ENCODE results near the gene ZBTB20. TPM values are rescaled to one million over a fixed set of nuclear protein-coding genes. Genes with fewer than 3 reads are reported as not detected.

The ZBTB20 gene
- total RNA-seq, 2 donors from 2014 or later: 19.8 to 23.1 TPM

- Mint-ChIP-seq H3K4me3 (no peak overlapping the region), H3K27ac (no peak overlapping the region), H3K9me3 (peaks cover 0 to 2% of the 10 kb centered on the region in 2 donors), H3K4me1 (ENCODE audit: low read depth) (no peaks in the 10 kb centered on the region), H3K27me3 (ENCODE audit: low read depth) (no peaks in the 10 kb centered on the region), H3K36me3 (ENCODE audit: insufficient read depth in 2 of 2) (no peaks in the 10 kb centered on the region)
- ATAC-seq (replicated peaks in 1 of 2): no peak
- DNase-seq: no peak
These were observed 537.0 kb downstream of the ZBTB20 start for GRCh38 chr3:114609973-114610630.

- H3K4me3 Mint-ChIP-seq: no peak overlapping the region
- H3K9me3 Mint-ChIP-seq: peaks cover 0 to 2% of the 10 kb centered on the region in 2 donors
- H3K27me3 Mint-ChIP-seq (ENCODE audit: low read depth): no peaks in the 10 kb centered on the region
- H3K36me3 Mint-ChIP-seq (ENCODE audit: insufficient read depth in 2 of 2): no peaks in the 10 kb centered on the region
- H3K4me1 Mint-ChIP-seq (ENCODE audit: low read depth): no peaks in the 10 kb centered on the region
- ATAC-seq (replicated peaks in 1 of 2) (no peak), DNase-seq (no peak)
- no peak overlapping the region for H3K27ac Mint-ChIP-seq
These were observed 538.8 kb downstream of the ZBTB20 start for GRCh38 chr3:114608293-114608692.

- no peak for DNase-seq
These were observed 540.8 kb downstream of the ZBTB20 start for GRCh38 chr3:114606336-114606735.

GRCh38 chr3:114600571-114600970 is 546.5 kb downstream of the ZBTB20 start:
- DNase-seq: no peak
- no peak for ATAC-seq (replicated peaks in 1 of 2)
- no peaks in the 10 kb centered on the region for H3K36me3 Mint-ChIP-seq (ENCODE audit: insufficient read depth in 2 of 2)
- no peak overlapping the region for H3K27ac Mint-ChIP-seq
- H3K4me3 Mint-ChIP-seq: no peak overlapping the region
- no peaks in the 10 kb centered on the region for H3K4me1 Mint-ChIP-seq (ENCODE audit: low read depth)
- H3K27me3 Mint-ChIP-seq (ENCODE audit: low read depth): no peaks in the 10 kb centered on the region
- H3K9me3 Mint-ChIP-seq: no peaks in the 10 kb centered on the region

More at GRCh38 chr3:114606336-114606735, 540.8 kb downstream of the ZBTB20 start:
- Mint-ChIP-seq H3K4me1 (ENCODE audit: low read depth) (no peaks in the 10 kb centered on the region), H3K36me3 (ENCODE audit: insufficient read depth in 2 of 2) (no peaks in the 10 kb centered on the region), H3K9me3 (no peaks in the 10 kb centered on the region), H3K27me3 (ENCODE audit: low read depth) (no peaks in the 10 kb centered on the region), H3K27ac (no peak overlapping the region), H3K4me3 (no peak overlapping the region)
- ATAC-seq (replicated peaks in 1 of 2): no peak

- no peak overlapping the region for H3K27ac Mint-ChIP-seq
- no peaks in the 10 kb centered on the region for H3K4me1 Mint-ChIP-seq (ENCODE audit: low read depth)
- DNase-seq (no peak), ATAC-seq (replicated peaks in 1 of 2) (no peak)
- H3K9me3 Mint-ChIP-seq: peaks cover 0 to 2% of the 10 kb centered on the region in 2 donors
- H3K36me3 Mint-ChIP-seq (ENCODE audit: insufficient read depth in 2 of 2): no peaks in the 10 kb centered on the region
- no peak overlapping the region for H3K4me3 Mint-ChIP-seq
- H3K27me3 Mint-ChIP-seq (ENCODE audit: low read depth): no peaks in the 10 kb centered on the region
These were observed 549.2 kb downstream of the ZBTB20 start for GRCh38 chr3:114597871-114598270.

GRCh38 chr3:114597012-114597411 is 550.1 kb downstream of the ZBTB20 start:
- H3K27ac Mint-ChIP-seq: no peak overlapping the region
- H3K4me3 Mint-ChIP-seq: no peak overlapping the region
- ATAC-seq (replicated peaks in 1 of 2): no peak
- H3K9me3 Mint-ChIP-seq: peaks cover 0 to 2% of the 10 kb centered on the region in 2 donors
- H3K4me1 Mint-ChIP-seq (ENCODE audit: low read depth): no peaks in the 10 kb centered on the region
- no peaks in the 10 kb centered on the region for H3K27me3 Mint-ChIP-seq (ENCODE audit: low read depth)
- H3K36me3 Mint-ChIP-seq (ENCODE audit: insufficient read depth in 2 of 2): no peaks in the 10 kb centered on the region
- DNase-seq: no peak

- no peaks in the 10 kb centered on the region for H3K36me3 Mint-ChIP-seq (ENCODE audit: insufficient read depth in 2 of 2)
These were observed 550.9 kb downstream of the ZBTB20 start for GRCh38 chr3:114596147-114596546.

GRCh38 chr3:114595522-114596028 is 551.5 kb downstream of the ZBTB20 start:
- Mint-ChIP-seq H3K9me3 (peaks cover 0 to 2% of the 10 kb centered on the region in 2 donors), H3K36me3 (ENCODE audit: insufficient read depth in 2 of 2) (no peaks in the 10 kb centered on the region), H3K27me3 (ENCODE audit: low read depth) (no peaks in the 10 kb centered on the region), H3K27ac (no peak overlapping the region), H3K4me1 (ENCODE audit: low read depth) (peaks cover 6% of the 10 kb centered on the region), H3K4me3 (no peak overlapping the region)
- ATAC-seq (replicated peaks in 1 of 2): no peak
- no peak for DNase-seq

More at GRCh38 chr3:114596147-114596546, 550.9 kb downstream of the ZBTB20 start:
- Mint-ChIP-seq H3K27ac (no peak overlapping the region), H3K27me3 (ENCODE audit: low read depth) (no peaks in the 10 kb centered on the region), H3K9me3 (peaks cover 0 to 2% of the 10 kb centered on the region in 2 donors), H3K4me1 (ENCODE audit: low read depth) (peaks cover under 1% of the 10 kb centered on the region), H3K4me3 (no peak overlapping the region)
- no peak for DNase-seq
- no peak for ATAC-seq (replicated peaks in 1 of 2)

GRCh38 chr3:114590309-114591047 is 556.6 kb downstream of the ZBTB20 start:
- no peak overlapping the region for H3K27ac Mint-ChIP-seq
- no peaks in the 10 kb centered on the region for H3K27me3 Mint-ChIP-seq (ENCODE audit: low read depth)
- peaks cover 0 to 3% of the 10 kb centered on the region in 2 donors for H3K9me3 Mint-ChIP-seq
- H3K4me3 Mint-ChIP-seq: no peak overlapping the region
- peaks cover 22% of the 10 kb centered on the region for H3K4me1 Mint-ChIP-seq (ENCODE audit: low read depth)
- ATAC-seq (replicated peaks in 1 of 2): peak; percentile 58 to 79
- H3K36me3 Mint-ChIP-seq (ENCODE audit: insufficient read depth in 2 of 2): no peaks in the 10 kb centered on the region
- DNase-seq: no peak

GRCh38 chr3:114587986-114588385 is 559.1 kb downstream of the ZBTB20 start:
- ATAC-seq (replicated peaks in 1 of 2) (no peak), DNase-seq (no peak)
- Mint-ChIP-seq H3K27ac (no peak overlapping the region), H3K27me3 (ENCODE audit: low read depth) (no peaks in the 10 kb centered on the region), H3K36me3 (ENCODE audit: insufficient read depth in 2 of 2) (no peaks in the 10 kb centered on the region), H3K4me3 (no peak overlapping the region), H3K4me1 (ENCODE audit: low read depth) (peaks cover 25% of the 10 kb centered on the region), H3K9me3 (peaks cover 0 to 2% of the 10 kb centered on the region in 2 donors)

GRCh38 chr3:114586119-114586518 is 561.0 kb downstream of the ZBTB20 start:
- Mint-ChIP-seq H3K9me3 (peaks cover 0 to 1% of the 10 kb centered on the region in 2 donors), H3K4me3 (no peak overlapping the region), H3K27ac (no peak overlapping the region), H3K36me3 (ENCODE audit: insufficient read depth in 2 of 2) (no peaks in the 10 kb centered on the region), H3K27me3 (ENCODE audit: low read depth) (no peaks in the 10 kb centered on the region), H3K4me1 (ENCODE audit: low read depth) (peaks cover 31% of the 10 kb centered on the region)
- ATAC-seq (replicated peaks in 1 of 2) (no peak), DNase-seq (no peak)

- Mint-ChIP-seq H3K4me1 (ENCODE audit: low read depth) (peaks cover 27% of the 10 kb centered on the region), H3K36me3 (ENCODE audit: insufficient read depth in 2 of 2) (no peaks in the 10 kb centered on the region), H3K4me3 (no peak overlapping the region), H3K9me3 (peaks cover 0 to 1% of the 10 kb centered on the region in 2 donors), H3K27me3 (ENCODE audit: low read depth) (no peaks in the 10 kb centered on the region), H3K27ac (no peak overlapping the region)
- no peak for DNase-seq
- no peak for ATAC-seq (replicated peaks in 1 of 2)
These were observed 561.4 kb downstream of the ZBTB20 start for GRCh38 chr3:114585687-114586086.

GRCh38 chr3:114584734-114585371 is 562.2 kb downstream of the ZBTB20 start:
- H3K4me1 Mint-ChIP-seq (ENCODE audit: low read depth): peaks cover 22% of the 10 kb centered on the region
- H3K27ac Mint-ChIP-seq: no peak overlapping the region
- ATAC-seq (replicated peaks in 1 of 2) (no peak), DNase-seq (no peak)
- peaks cover 0 to 1% of the 10 kb centered on the region in 2 donors for H3K9me3 Mint-ChIP-seq
- no peaks in the 10 kb centered on the region for H3K36me3 Mint-ChIP-seq (ENCODE audit: insufficient read depth in 2 of 2)
- no peak overlapping the region for H3K4me3 Mint-ChIP-seq
- no peaks in the 10 kb centered on the region for H3K27me3 Mint-ChIP-seq (ENCODE audit: low read depth)

Data from activated T-cell treated with anti-CD3 and anti-CD28 coated beads, Interleukin-2, amount 50 U/mL, for 72 hours (primary cell).